ENCODE measurements around the gene HNRNPA3.

- TF ChIP-seq CTCF (IDR thresholded peaks at IDR 0.05; ENCODE audit: extremely low read depth in 1 of 2, insufficient read depth in 1 of 2, low read depth in 1 of 2, low read length in 2 of 2) (no peak), POLR2A (IDR thresholded peaks at IDR 0.05; ENCODE audit: low read depth, low read length) (no peak)
Measured at GRCh38 chr2:177270531-177270930, 57.9 kb downstream of the HNRNPA3 start.

All from endothelial cell of umbilical vein (primary cell).